Hindlimb muscle (tissue), 1 donor: ENCODE measurements around the gene TMEM170B. TPM values are rescaled to one million over a fixed set of nuclear protein-coding genes. Genes with fewer than 3 reads are reported as not detected.
A peak's percentile ranks its signal among the peaks of the same experiment; 100 is the strongest.
"Not testable (repeated sequence)": the region's sequence is repeated elsewhere in the genome, so short reads cannot be mapped to it uniquely, and the experiment has no call there.

Source experiments
- DNase-seq: peaks from one replicate; pipeline ENCODE4 v3.0.0-alpha.2; 2013
- polyA plus RNA-seq: library from polyadenylated mRNA; unstranded; fragments of 120-200 nt; gene quantifications from one replicate; pipeline ENCODE4 v1.2.1, GENCODE V29; 2013; ENCODE audit not compliant: insufficient read length

TMEM170B gene
- polyA plus RNA-seq, 1 donor = 6.3 TPM

GRCh38 chr6:11528996-11529395 is 8.6 kb upstream of the TMEM170B start:
- DNase-seq = no peak

GRCh38 chr6:11532097-11532496 is 5.5 kb upstream of the TMEM170B start:
- no peak for DNase-seq

GRCh38 chr6:11534561-11534960 is 3.0 kb upstream of the TMEM170B start:
- DNase-seq = no peak

GRCh38 chr6:11535801-11536230 is 1.7 kb upstream of the TMEM170B start:
- DNase-seq = peak; percentile 16

- DNase-seq = no peak
Measured at GRCh38 chr6:11536795-11537194, 754 bp upstream of the TMEM170B start.

- peak; percentile 28 for DNase-seq
Measured at GRCh38 chr6:11538052-11538818, 686 bp downstream of the TMEM170B start.

- no peak for DNase-seq
Measured at GRCh38 chr6:11538819-11539468, 1.4 kb downstream of the TMEM170B start.

GRCh38 chr6:11542863-11543262 is 5.3 kb downstream of the TMEM170B start:
- DNase-seq = no peak

- no peak for DNase-seq
Measured at GRCh38 chr6:11543919-11544518, 6.5 kb downstream of the TMEM170B start.

- not testable (repeated sequence) for DNase-seq
Measured at GRCh38 chr6:11547846-11548245, 10.3 kb downstream of the TMEM170B start.

- not testable (repeated sequence) for DNase-seq
Measured at GRCh38 chr6:11548578-11548977, 11.0 kb downstream of the TMEM170B start.

- no peak for DNase-seq
Measured at GRCh38 chr6:11551053-11551452, 13.5 kb downstream of the TMEM170B start.

GRCh38 chr6:11552442-11552841 is 14.9 kb downstream of the TMEM170B start:
- DNase-seq = no peak

GRCh38 chr6:11553824-11554223 is 16.3 kb downstream of the TMEM170B start:
- DNase-seq = no peak

GRCh38 chr6:11556309-11556708 is 18.8 kb downstream of the TMEM170B start:
- no peak for DNase-seq

GRCh38 chr6:11563793-11564192 is 26.2 kb downstream of the TMEM170B start:
- no peak for DNase-seq

GRCh38 chr6:11566609-11567008 is 29.1 kb downstream of the TMEM170B start:
- no peak for DNase-seq

- no peak for DNase-seq
Measured at GRCh38 chr6:11571073-11571472, 33.5 kb downstream of the TMEM170B start.

- DNase-seq = peak; percentile 54
Measured at GRCh38 chr6:11575408-11576033, 38.0 kb downstream of the TMEM170B start.

GRCh38 chr6:11580686-11581405 is 43.3 kb downstream of the TMEM170B start:
- no peak for DNase-seq

GRCh38 chr6:11584244-11584643 is 46.7 kb downstream of the TMEM170B start:
- DNase-seq = no peak

GRCh38 chr6:11585426-11586016 is 48.0 kb downstream of the TMEM170B start:
- DNase-seq = no peak
